Fibroblast of upper back skin (primary cell): ENCODE measurements around the gene PHACTR2.

Source experiments
- DNase-seq: peaks from one replicate; pipeline ENCODE4 v3.0.0-alpha.2; 2013

PHACTR2 gene

DNA sequence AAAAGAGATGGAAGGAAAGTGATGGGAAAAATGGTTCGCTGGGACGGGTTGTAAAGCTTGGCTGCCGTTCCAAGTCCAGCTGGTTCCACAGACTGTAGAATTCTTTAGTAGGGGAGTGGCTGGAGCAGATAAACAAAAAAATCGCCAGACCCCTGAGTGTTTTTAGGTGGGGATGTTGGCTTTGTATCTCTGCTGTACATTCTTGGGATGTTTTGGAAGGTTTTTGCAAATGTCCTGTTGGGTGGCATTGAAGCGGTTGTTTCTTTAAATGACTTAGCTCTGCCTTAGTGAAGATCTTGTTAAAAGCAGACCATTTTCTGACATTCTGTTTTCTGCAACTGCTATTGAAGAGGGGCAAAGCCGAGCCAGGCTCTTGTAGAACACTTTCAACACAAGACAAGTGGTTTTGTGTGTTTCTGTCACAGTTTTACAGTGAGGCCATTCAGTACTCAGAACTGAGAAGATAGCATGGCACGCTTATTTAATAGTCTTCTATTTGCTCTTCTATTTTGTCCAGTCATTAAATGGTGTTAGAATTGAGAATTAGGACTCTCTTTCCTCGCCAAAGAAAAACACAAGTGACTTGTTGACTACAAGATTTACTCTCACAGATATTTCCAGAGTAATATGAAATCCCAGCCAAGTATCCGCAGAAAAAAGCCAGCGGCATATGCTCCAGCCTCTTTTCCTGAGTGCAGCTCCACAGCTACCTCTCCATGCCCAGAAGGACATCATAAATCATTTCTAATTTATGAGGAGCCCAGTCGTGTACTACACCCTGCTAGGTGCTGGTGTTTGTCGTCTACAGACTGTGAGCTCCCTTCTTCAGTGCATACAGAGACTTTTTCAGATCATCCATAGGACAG, 65.8 kb downstream of the PHACTR2 start:
- peak; percentile 38 for DNase-seq

DNA sequence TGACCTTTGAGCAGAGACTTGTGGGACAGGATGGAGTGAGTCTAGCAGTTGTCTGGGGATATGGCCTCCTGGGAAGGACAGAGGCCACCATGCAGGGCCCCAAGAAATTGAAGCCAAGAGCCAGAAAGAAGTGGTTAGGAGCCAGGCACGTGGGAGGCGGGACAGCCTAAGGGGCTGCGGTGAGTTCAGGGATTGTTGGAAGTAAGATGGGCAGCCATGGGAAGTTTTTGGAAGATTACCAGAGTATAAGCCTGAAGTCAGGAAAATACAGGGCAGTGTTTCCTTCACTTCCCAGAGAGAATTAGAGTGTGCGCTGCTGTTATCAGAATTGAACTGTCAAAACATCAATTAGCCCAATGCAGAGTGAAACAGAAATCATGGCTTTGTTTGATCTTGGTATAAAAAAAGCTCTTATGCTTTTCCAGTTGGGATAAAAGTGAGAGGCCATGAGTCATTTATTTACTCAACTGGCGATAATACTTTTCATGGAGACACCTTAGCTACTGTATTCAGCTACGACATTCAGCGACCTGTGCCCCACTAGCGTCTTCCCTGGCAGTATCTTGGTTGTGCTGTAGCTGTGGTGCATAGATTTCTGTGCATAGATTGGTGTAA, 66.9 kb downstream of the PHACTR2 start:
- no peak for DNase-seq

DNA sequence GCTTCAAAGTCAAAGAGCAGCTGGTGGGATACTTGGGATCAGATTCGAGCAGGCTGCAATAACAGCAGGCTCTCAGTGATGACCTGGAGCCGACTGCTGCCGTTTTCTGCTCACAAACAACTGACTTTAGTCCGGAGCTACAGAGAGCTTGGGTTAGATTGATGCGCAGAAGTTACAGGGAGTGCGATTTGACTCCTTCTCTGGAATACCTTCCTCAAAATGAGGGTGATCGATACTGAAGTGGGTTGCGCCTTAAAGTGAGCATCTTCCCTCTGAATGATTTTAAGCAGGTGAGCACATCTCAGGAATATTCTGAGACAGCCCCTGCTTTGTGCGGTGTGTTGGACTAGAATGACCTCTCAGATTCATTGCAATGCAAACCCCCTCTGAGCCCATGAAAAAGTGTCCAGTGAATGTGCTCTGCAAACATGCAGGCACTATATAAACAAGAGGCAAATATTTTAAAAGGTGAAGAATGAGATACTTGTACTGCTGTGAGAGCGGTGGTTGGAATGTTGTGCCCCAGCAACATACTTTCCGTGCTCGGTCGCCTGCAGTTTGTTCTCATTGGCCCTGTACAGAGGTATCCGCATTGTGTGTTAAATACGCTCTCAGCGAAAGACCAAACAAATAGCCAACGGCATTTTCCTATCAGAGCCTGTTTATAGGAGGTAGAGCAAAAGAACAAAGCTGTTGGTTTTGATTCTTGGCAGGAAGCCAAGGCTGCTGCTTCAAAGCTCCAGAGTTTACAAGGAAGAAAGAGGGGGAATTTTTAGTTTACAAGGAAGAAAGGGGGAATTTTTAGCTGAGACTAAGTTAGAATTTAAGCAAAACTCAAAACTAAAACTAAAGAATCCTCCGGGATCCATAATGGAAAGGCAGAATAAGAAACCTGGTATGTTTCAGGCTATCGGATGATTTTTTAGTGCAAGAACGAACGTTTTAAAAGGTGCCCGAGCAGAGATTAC, 67.7 kb downstream of the PHACTR2 start:
- DNase-seq, result peak; percentile 59

DNA sequence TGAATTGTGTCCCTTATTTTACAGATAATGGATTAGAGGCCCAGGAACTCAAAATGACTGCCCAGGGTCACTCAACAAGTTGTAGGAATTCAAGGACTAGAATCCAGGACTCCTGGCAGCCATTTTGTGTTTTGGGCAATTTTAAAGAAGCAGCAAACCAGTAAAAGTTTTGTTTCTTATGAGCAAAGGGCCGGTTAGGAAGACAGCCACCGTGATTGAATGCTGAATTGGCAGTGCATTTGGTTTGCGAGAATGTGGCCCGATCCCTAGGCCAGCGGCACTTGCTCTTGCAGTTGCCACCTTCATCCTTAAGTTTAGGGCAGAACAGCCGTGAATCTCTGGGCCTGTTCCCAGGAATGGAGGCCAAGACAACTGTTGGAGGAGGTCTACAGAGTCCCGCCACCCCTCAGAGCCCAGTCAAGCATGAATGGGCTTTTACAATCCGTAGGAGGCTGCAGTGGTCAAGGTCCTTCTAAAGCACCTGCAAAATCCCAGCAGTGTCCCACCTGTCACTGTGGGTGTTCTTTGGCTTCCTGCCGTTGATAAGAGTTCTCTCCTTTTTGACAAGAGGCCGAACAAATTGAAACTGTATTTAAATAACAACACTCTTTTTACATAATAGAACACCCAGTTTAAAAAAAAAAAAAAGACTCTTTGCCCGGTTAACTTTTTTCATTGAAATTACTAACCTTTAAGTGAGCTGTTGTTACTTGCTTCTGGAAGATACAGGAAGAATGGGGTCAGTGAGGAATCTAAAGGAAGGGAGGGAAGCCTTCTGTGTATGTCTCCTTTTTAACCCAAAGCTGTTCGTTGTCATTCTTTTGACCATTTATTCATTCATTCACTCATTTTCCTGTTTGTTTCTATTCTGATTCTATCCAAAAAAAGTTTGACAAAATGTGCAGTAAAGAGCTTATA, 68.7 kb downstream of the PHACTR2 start:
- DNase-seq, result no peak

DNA sequence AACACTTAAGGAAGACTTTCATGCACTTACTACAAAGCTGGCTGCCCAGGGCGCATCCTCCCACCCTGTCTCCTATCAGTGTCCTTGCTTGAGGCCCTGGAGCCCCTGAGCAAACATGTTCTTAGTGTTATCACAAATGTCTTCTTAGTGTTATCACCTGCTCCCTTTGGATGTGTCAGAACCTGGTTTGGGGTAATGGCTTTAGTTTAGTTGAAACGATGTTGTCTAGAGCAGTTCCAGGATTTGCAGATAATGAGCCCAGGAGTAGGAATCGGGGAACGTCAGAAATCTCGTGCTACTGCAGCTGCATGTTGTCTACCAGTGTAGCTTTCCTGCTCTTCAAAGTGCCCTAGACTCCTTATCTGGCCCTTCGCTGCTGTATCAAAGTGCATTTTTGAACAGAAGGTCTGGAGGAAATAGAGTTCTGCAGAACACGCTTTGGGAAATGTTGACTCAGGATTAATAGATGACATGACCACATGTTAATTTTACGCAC, 69.6 kb downstream of the PHACTR2 start:
- no peak for DNase-seq

DNA sequence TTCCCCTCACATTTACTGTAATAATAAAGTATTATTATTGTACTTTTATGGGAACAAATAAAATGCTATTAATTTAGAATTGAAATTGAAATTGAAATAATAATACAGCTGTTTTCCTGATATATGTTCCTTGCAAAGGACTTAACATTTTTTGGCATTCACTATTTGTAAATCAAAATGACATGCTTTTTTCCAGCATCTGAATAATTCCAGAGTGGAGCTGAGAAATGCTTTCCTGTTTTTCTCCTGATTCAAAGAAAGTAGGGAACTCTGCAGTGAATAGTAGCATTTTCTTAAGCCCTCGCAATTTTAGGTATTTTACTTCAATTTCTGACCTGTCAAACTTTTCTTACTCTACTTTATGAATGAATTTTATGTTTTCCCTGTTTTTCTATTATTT, 72.1 kb downstream of the PHACTR2 start:
- DNase-seq, result no peak

DNA sequence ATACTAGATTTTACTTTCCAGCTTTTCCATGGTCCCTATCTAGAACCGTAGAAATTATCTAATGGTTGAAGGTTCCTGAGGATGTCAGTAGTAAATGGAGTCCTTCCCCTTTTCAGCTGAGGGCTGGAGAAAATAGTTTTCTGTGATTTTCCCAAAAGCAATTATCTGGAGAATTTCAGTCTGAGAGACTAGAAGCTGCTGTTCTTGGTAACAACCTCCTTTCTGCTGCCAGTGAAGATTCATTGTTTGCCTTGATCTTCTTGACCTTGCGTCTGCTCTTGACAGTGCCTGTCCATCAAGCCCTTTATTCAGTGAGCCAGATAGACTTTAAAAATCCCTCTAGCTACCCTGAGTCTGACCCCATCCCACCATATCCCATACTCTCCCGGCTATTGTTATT, 73.1 kb downstream of the PHACTR2 start:
- no peak for DNase-seq

DNA sequence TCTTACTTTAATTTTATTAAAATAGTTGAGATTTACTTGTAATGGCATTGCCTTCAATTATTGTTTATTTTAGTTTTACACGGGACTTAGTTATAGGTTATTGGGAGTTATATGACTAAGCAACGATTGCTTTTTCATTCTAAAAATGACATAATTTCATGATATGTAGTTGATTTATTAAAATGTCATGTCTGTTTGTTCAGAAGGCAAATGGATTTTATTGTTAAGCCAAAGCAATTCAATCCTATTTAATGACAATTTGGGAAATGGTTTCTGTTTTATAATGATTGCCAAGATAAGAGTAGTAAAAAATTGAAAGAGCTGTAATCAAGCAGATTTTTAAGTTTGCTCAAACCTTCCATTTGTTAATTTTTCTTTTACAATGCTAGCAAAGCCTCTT, 74.7 kb downstream of the PHACTR2 start:
- no peak for DNase-seq

DNA sequence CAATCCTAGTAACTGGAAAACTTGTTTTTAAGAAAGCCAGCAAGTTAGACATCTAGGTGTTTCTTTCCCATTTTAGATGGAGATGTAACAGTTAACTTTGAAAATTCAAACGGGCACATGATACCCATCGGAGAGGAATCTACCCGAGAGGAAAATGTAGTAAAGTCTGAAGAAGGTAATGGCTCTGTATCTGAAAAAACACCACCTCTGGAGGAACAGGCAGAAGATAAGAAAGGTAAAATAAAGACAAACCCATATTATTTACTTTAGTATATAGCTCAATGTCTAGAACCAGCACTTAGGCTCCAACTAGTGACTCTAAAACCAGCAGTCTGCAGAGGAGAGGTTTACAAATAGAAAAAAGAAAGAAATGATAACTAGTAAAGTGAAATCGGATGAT, 75.9 kb downstream of the PHACTR2 start:
- DNase-seq, result no peak

DNA sequence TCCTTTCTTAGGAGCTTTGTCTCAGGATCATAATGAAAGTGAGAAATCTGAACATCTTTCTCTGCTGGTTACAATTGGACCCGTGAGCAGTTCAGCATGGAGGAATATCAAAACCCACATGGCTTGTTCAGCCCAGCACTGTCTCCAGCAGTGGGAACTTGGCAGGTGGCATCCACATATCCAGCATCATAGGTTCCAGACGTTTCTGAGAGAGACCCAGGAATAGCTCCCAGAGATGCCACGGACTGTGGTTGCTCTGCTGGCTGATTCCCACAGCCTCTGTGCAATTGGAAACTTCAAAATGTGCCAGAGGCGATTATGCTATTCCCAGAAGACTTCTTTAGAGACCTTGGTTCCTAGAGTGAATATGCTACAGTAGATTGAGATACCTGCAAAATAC, 76.4 kb downstream of the PHACTR2 start:
- no peak for DNase-seq

DNA sequence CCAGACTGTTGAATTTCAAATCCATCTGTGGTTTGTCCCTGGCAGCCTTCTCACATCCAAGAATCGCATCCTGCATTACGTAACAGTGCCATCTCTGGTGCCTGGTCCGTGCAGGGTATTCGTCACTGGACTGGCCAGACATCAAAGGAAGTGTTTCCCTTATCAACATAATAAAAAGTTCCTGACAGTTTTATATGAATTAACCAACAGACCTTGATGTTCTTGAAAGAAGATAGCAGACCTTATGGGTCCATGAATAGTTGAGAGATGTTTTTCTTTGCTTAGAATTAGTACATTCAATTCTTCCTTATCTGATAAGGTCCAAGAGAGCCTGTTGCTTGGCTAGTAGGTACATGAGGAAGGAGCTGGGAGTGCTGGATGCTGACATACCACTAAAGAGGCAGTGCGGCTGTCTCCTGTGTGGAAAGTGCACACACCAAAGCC, 77.6 kb downstream of the PHACTR2 start:
- no peak for DNase-seq

DNA sequence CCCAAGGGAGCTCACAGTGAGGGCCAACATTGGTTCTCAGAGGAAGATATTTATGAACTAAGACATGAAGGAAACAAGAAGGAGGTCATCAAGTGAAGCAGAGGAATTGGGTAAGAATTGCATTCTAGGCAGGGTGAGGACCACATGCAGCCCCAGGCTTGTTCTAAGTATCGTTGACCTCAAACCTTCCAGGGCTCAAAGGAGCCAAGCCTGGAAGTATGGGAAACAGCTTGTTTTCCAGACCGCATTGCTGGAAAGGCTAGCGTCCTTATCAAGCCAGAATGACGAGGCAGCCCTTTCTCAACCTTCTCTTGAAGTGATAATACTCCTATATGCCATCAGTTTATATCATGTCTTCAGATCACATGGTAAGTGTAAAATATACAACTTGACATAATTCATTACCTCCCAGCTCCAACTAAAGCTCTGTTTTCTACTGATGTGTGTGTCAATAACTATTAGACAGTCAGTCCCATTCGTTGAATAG, 79.6 kb downstream of the PHACTR2 start:
- DNase-seq, result no peak

DNA sequence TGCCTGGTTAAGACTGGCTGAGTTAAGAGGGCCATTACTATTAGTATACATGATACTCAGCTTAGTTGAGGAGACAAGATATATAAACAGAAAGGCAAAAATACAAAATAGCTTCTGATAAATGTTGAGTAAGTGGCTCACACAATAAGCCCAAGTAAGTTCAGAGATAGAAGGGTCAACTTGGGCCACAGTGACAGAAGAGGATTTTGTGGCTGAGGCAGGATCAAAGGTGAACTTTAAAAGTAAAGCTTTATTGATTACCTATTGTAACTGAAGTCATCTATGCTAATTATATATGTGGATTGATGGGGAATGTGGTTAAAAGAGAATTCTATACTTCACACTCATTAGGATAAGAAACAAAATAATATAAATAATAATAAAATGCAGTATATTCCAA, 80.8 kb downstream of the PHACTR2 start:
- no peak for DNase-seq

DNA sequence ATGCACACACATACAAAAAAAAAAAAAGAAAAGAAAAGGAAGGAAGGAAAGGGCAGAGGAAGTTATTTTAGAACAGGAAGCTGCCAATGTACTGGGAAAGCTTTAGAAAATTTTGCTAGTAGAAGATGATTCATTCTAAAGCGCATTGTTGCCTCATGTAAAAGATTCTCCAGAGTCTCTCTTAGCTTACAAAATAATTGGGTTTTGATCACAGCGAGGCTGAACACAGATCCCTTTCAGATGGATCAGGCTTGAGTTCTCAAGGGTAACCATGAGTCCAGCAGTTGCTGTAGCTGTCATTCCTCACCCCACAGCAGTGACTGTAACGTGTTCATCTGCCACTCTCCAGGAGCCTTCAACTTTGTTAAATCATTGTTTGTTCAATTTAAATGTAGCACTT, 81.9 kb downstream of the PHACTR2 start:
- peak; percentile 24 for DNase-seq

DNA sequence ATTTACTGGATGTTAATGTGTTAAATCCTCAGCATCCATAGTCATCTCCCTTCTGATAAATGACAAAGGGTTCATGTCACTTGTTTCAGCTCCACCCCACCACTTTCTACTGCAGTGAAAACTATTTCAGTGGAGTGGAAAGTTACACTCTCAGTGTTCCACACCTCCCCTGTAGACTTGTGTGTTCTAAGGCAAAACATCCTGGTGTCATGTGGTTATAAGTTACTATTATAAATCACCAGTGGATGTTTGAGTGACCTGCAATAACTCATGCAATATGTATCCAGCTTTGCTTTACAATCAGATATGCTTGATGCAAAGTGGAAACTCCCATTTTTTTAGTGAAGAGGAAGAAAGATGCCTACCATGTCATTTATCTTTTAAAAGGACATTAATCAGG, 83.3 kb downstream of the PHACTR2 start:
- no peak for DNase-seq

DNA sequence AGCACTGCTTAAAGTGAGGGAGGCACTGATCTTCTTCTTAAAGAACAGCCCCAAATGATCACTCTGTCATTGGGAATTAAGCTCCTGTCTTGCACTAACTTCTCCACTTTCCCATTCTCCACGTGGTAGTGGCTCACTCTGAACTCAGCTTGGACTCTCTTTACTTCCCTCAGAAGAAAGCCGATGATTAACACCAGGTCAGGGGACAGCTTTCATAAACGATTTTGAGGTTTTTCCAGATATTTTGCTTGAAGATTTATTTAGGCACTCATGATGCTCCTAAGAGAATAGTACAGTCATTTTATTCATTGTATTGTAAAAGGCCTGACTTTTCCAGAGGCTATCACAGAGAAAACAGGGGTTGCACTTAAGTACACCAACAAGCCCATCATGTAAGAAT, 84.4 kb downstream of the PHACTR2 start:
- DNase-seq, result no peak

DNA sequence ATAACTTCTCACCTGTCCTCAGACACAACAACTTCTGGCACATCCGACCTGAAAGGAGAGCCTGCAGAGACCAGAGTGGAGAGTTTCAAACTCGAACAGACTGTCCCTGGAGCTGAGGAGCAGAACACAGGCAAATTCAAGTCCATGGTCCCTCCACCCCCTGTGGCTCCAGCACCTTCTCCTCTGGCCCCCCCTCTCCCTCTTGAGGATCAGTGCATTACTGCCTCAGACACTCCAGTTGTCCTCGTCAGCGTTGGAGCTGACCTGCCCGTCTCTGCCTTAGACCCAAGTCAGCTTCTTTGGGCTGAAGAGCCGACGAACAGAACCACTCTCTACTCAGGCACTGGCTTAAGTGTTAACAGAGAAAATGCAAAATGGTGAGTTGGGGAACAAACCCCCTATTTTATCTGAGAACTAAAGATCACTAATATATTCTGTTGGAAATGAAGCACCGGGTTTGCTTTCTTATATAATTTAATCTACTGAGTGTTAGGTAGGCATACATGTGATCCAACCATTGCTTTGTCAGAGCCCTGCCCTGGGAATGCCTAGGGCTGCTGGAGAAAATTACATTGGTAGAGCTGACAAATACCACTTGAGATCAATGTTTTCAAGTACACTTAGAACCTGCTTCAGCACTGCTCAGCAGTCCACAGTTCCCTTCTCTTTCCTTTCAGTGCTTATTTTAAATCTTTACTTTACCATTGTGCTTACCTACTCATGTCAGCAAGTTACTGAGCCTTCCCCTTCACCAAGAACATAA, 87.8 kb downstream of the PHACTR2 start:
- DNase-seq, result no peak

DNA sequence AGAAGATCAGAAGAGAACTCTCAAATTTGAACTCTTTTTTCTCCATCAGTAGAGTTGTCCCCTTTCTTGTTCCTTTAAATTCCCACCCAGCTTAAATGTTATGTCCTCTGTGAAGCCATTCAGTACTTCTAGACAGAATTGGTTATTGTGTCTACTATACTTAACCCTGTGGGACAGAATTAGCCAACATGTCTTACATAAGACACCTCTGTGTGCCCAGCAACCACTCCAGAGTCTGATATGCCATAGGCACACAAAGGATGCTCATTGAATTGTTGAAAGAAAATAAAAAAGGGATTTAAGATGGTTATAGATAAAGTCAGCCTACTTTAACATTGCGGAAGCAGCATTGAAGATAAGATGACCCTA, 88.4 kb downstream of the PHACTR2 start:
- DNase-seq, result no peak

DNA sequence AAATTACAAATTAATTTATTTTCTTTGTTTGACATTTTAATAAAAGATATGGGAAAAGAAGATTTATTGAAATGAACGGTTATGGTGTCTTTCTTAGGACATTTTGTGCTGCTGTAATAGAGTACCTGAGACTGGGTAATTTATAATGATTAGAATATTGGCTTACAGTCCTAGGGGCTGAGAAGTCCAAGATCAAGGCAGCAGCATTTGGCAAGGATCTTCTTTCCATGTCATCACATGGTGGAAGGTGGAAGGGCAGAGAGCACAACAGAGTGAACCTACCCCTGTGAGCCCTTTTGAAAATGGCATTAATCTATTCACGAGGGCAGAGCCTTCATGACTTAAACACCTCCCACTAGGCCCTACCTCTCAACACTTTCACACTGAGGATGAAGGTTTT, 89.7 kb downstream of the PHACTR2 start:
- no peak for DNase-seq

DNA sequence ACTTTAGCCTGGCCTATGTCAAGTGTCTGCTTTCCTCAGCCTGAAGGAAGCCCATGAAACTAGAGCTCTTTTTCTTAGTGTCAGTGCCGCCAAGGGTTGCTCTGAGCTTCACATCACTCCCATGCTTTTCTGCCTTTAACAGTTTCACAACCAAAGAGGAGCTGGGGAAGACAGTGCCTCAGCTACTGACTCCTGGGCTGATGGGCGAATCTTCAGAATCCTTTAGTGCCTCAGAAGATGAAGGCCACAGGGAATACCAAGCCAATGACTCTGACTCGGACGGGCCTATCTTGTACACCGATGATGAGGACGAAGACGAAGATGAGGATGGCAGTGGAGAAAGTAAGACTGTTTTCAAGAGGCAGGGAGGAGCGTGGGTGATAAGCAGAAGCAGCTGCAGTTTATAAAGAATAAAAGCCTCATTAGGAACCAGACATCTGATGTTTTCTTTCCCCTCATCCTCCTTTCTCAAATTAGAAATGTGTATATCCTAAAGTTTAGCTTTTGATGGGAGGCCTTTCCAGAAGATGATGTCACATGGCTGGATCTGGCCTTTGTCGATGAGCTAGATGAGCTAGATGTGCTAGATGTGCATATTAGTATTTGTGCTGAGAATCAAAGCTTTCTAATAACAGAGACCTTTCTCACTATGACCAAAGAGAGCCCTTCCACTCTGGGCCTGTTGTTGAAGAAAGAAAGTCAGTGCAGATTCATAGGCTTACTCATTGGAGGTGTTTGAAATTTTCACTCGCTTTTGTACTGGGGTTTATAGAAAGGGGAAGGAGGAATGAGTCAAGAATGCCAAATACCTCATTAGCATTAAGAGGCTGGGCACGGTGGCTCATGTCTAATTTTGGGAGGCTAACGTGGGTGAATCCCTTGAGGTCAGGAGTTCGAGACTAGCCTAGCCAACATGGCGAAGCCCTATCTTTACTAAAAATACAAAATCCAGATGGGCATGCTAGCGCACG, 94.6 kb downstream of the PHACTR2 start:
- no peak for DNase-seq
